SK-N-MC (cell line): ENCODE results near the gene COBL.

ENCODE experiments used
- EZH2 ChIP-seq: fragments of 200-600 bp; sonication (generic); IDR thresholded peaks from one replicate; pipeline ENCODE4 v1.6.1; 2017; ENCODE audit warnings: antibody characterized with exemption
- POLR2AphosphoS5 ChIP-seq: IDR thresholded peaks from 2 replicates; pipeline ENCODE4 v1.6.1; 2012; ENCODE audit warnings: mild to moderate bottlenecking, low read depth, low read length, borderline replicate concordance

- no peak for TF ChIP-seq EZH2
- no peak for TF ChIP-seq POLR2AphosphoS5
These were observed 105.8 kb downstream of the COBL start for GRCh38 chr7:51210766-51211165.
